DOHH2 (cell line): ENCODE data around the gene STUM.

Source experiments
- H3F3A ChIP-seq: fragments of 200-600 bp; sonication (generic), shearing (Covaris generic); 2 replicates; pipeline ENCODE4 v1.6.0; 2016; ENCODE audit warnings: antibody characterized with exemption, mild to moderate bottlenecking; ENCODE audit not compliant: control insufficient read depth, insufficient read depth
- H3K27ac ChIP-seq: fragments of 200-600 bp; sonication (generic); 2 replicates; pipeline ENCODE4 v1.5.1; 2014; ENCODE audit warnings: low read depth, mild to moderate bottlenecking, low read length, moderate library complexity
- H3K27me3 ChIP-seq: fragments of 200-600 bp; sonication (generic); 2 replicates; pipeline ENCODE4 v1.6.1; 2014; ENCODE audit warnings: mild to moderate bottlenecking, low read length, mixed read lengths; ENCODE audit not compliant: control insufficient read depth
- H3K36me3 ChIP-seq: fragments of 200-600 bp; sonication (generic); 2 replicates; pipeline ENCODE4 v1.6.1; 2014; ENCODE audit warnings: mild to moderate bottlenecking, low read length, moderate library complexity, mixed read lengths; ENCODE audit not compliant: control insufficient read depth
- H3K4me1 ChIP-seq: fragments of 200-600 bp; sonication (generic); 2 replicates; pipeline ENCODE4 v1.6.1; 2014; ENCODE audit warnings: mild to moderate bottlenecking, low read length, mixed read lengths; ENCODE audit not compliant: control insufficient read depth
- H3K4me2 ChIP-seq: fragments of 200-600 bp; sonication (generic); 2 replicates; pipeline ENCODE4 v1.6.0; 2014; ENCODE audit warnings: mild to moderate bottlenecking, low read length, moderate library complexity
- H3K4me3 ChIP-seq: fragments of 200-600 bp; sonication (generic); 2 replicates; pipeline ENCODE4 v1.5.1; 2014; ENCODE audit warnings: mild to moderate bottlenecking, low read length, mixed read lengths
- H3K79me2 ChIP-seq: fragments of 200-600 bp; sonication (generic); 2 replicates; pipeline ENCODE4 v1.6.1; 2014; ENCODE audit warnings: mild to moderate bottlenecking, low read length, mixed read lengths; ENCODE audit not compliant: control insufficient read depth
- H3K9me2 ChIP-seq: fragments of 200-600 bp; sonication (generic); replicated peaks from 2 replicates; pipeline ENCODE4 v1.6.1; 2014; ENCODE audit warnings: mild to moderate bottlenecking, low read length, mixed read lengths; ENCODE audit not compliant: control insufficient read depth
- H3K9me3 ChIP-seq: fragments of 200-600 bp; sonication (generic); 2 replicates; pipeline ENCODE4 v1.6.1; 2014; ENCODE audit warnings: antibody characterized with exemption, low read length, mixed read lengths; ENCODE audit not compliant: control insufficient read depth, insufficient read depth
- H4K20me1 ChIP-seq: fragments of 200-600 bp; sonication (generic); 2 replicates; pipeline ENCODE4 v1.6.0; 2014; ENCODE audit warnings: low read depth, mild to moderate bottlenecking, antibody characterized with exemption, low read length, moderate library complexity; ENCODE audit not compliant: control insufficient read depth, insufficient read depth
- CTCF ChIP-seq: fragments of 200-600 bp; sonication (generic); IDR thresholded peaks from one replicate; pipeline ENCODE4 v1.5.1; 2014; ENCODE audit warnings: antibody characterized with exemption, mild to moderate bottlenecking, low read depth, low read length; ENCODE audit not compliant: poor library complexity, severe bottlenecking
- EZH2phosphoT487 ChIP-seq: fragments of 200-600 bp; sonication (generic); IDR thresholded peaks from 2 replicates; pipeline ENCODE4 v1.6.1; 2017; ENCODE audit warnings: borderline replicate concordance, mild to moderate bottlenecking, antibody characterized with exemption, low read length, moderate library complexity, mixed read lengths

STUM gene

GRCh38 chr1:226605318-226605950, 56.9 kb downstream of the STUM start:
- H3K4me3 ChIP-seq: no peak overlapping the region
- H3K27ac ChIP-seq: no peak overlapping the region
- no peaks in the 10 kb centered on the region for H3K9me3 ChIP-seq
- no peaks in the 10 kb centered on the region for H3K36me3 ChIP-seq
- no peaks in the 10 kb centered on the region for H3K79me2 ChIP-seq
- no peaks in the 10 kb centered on the region for H3F3A ChIP-seq
- H4K20me1 ChIP-seq: 0 out of 2 replicates have a peak, but pooled peaks cover 2% of the 10 kb centered on the region
- TF ChIP-seq CTCF: no peak
- TF ChIP-seq EZH2phosphoT487: no peak
- peaks cover 10% of the 10 kb centered on the region for H3K27me3 ChIP-seq
- H3K9me2 ChIP-seq: no peaks in the 10 kb centered on the region
- H3K4me1 ChIP-seq: peaks cover 4% of the 10 kb centered on the region; the same call in 1 of the 2 replicates
- H3K4me2 ChIP-seq: no peak overlapping the region

GRCh38 chr1:226606311-226607267, 58.0 kb downstream of the STUM start:
- H3K27ac ChIP-seq: no peak overlapping the region
- H3K27me3 ChIP-seq: peaks cover 10% of the 10 kb centered on the region
- H3K4me2 ChIP-seq: no peak overlapping the region
- H3K4me1 ChIP-seq: peaks cover 4% of the 10 kb centered on the region; the same call in 1 of the 2 replicates
- H3K79me2 ChIP-seq: no peaks in the 10 kb centered on the region
- H3K4me3 ChIP-seq: no peak overlapping the region
- H3K9me3 ChIP-seq: no peaks in the 10 kb centered on the region
- no peak for TF ChIP-seq CTCF
- no peak for TF ChIP-seq EZH2phosphoT487
- no peaks in the 10 kb centered on the region for H3F3A ChIP-seq
- H4K20me1 ChIP-seq: 0 out of 2 replicates have a peak, but pooled peaks cover 2% of the 10 kb centered on the region
- H3K9me2 ChIP-seq: no peaks in the 10 kb centered on the region
- H3K36me3 ChIP-seq: no peaks in the 10 kb centered on the region

- Histone ChIP-seq H3K9me2 (no peaks in the 10 kb centered on the region), H3F3A (no peaks in the 10 kb centered on the region), H3K4me3 (no peak overlapping the region), H3K27me3 (peaks cover 10% of the 10 kb centered on the region), H3K27ac (no peak overlapping the region), H3K4me2 (no peak overlapping the region), H3K9me3 (no peaks in the 10 kb centered on the region), H4K20me1 (0 out of 2 replicates have a peak, but pooled peaks cover 2% of the 10 kb centered on the region), H3K79me2 (no peaks in the 10 kb centered on the region), H3K36me3 (no peaks in the 10 kb centered on the region), H3K4me1 (peaks cover 4% of the 10 kb centered on the region; the same call in 1 of the 2 replicates)
- TF ChIP-seq EZH2phosphoT487 (no peak), CTCF (no peak)
Observed at GRCh38 chr1:226607268-226607660, 58.7 kb downstream of the STUM start.
